Mesenchymal stem cell (in vitro differentiated cells and primary cell): ENCODE results near the gene TMEM14A.
"Not testable (repeated sequence)": the region's sequence is repeated elsewhere in the genome, so short reads cannot be mapped to it uniquely, and the experiment has no call there.

ENCODE experiments used
- DNase-seq: peaks from one replicate; pipeline ENCODE4 v3.0.0-alpha.2; 2013
- H2AFZ ChIP-seq: one replicate; pipeline ENCODE4 v1.6.1; 2013; ENCODE audit warnings: low read depth, mild to moderate bottlenecking, control low read depth, inconsistent platforms, low read length, moderate library complexity
- H2AK5ac ChIP-seq: 2 replicates; pipeline ENCODE4 v1.6.1; 2013; ENCODE audit warnings: low read length, moderate library complexity, mild to moderate bottlenecking, inconsistent platforms; ENCODE audit not compliant: severe bottlenecking
- H2BK120ac ChIP-seq: one replicate; pipeline ENCODE4 v1.6.1; 2013; ENCODE audit warnings: low read depth, mild to moderate bottlenecking, inconsistent platforms, low read length, moderate library complexity
- H2BK12ac ChIP-seq, 2 experiments: one replicate each; pipeline ENCODE4 v1.6.1; 2013; ENCODE audit warnings: inconsistent platforms in 2 of 2, low read length in 2 of 2, mild to moderate bottlenecking in 2 of 2, moderate library complexity in 2 of 2, control low read depth in 1 of 2
- H2BK15ac ChIP-seq: one replicate; pipeline ENCODE4 v1.6.1; 2013; ENCODE audit warnings: mild to moderate bottlenecking, low read depth, inconsistent platforms; ENCODE audit not compliant: poor library complexity, severe bottlenecking
- H2BK5ac ChIP-seq: 2 replicates; pipeline ENCODE4 v1.6.1; 2013; ENCODE audit warnings: low read depth, mild to moderate bottlenecking, low read length, control low read depth, inconsistent platforms; ENCODE audit not compliant: poor library complexity, severe bottlenecking
- H3K14ac ChIP-seq, 2 experiments: one replicate each; pipeline ENCODE4 v1.6.1; 2013; ENCODE audit warnings: inconsistent platforms in 2 of 2, low read length in 2 of 2, control low read depth in 1 of 2, mild to moderate bottlenecking in 1 of 2, moderate library complexity in 1 of 2
- H3K18ac ChIP-seq, 2 experiments: one replicate each; pipeline ENCODE4 v1.6.1; 2013; ENCODE audit warnings: inconsistent platforms in 2 of 2, low read length in 2 of 2, control low read depth in 1 of 2, low read depth in 1 of 2, mild to moderate bottlenecking in 1 of 2
- H3K23ac ChIP-seq, 2 experiments: one replicate each; pipeline ENCODE4 v1.6.1; 2013; ENCODE audit warnings: inconsistent platforms in 2 of 2, low read length in 2 of 2, mild to moderate bottlenecking in 2 of 2, moderate library complexity in 2 of 2, control low read depth in 1 of 2
- H3K27ac ChIP-seq: 2 replicates; pipeline ENCODE4 v1.5.1; 2013; ENCODE audit warnings: mild to moderate bottlenecking, moderate library complexity, low read length, control low read depth, inconsistent platforms; ENCODE audit not compliant: poor library complexity, severe bottlenecking
- H3K27me3 ChIP-seq, 2 experiments: 2 replicates each; pipeline versions ENCODE4 v1.6.1 to v1.7.0; 2013; ENCODE audit warnings: low read length in 2 of 2, mild to moderate bottlenecking in 2 of 2, moderate library complexity in 2 of 2, control low read depth in 1 of 2, inconsistent platforms in 1 of 2; ENCODE audit not compliant: control insufficient read depth in 1 of 2, insufficient read depth in 1 of 2
- H3K36me3 ChIP-seq, 2 experiments: 2 replicates each; pipeline versions ENCODE4 v1.6.1 to v1.7.0; 2013; ENCODE audit warnings: low read length in 2 of 2, control low read depth in 1 of 2, inconsistent platforms in 1 of 2, low read depth in 1 of 2, mild to moderate bottlenecking in 1 of 2; ENCODE audit not compliant: insufficient read depth in 2 of 2, control insufficient read depth in 1 of 2
- H3K4ac ChIP-seq, 2 experiments: one replicate each; pipeline ENCODE4 v1.6.1; 2013; ENCODE audit warnings: inconsistent platforms in 2 of 2, low read length in 2 of 2, mild to moderate bottlenecking in 2 of 2, moderate library complexity in 2 of 2, control low read depth in 1 of 2, low read depth in 1 of 2
- H3K4me1 ChIP-seq: 2 replicates; pipeline ENCODE4 v1.6.1; 2013; ENCODE audit warnings: low read depth, low read length, control low read depth; ENCODE audit not compliant: control insufficient read depth, insufficient read depth
- H3K4me2 ChIP-seq: 2 replicates; pipeline ENCODE4 v1.6.1; 2013; ENCODE audit warnings: low read length, mild to moderate bottlenecking, inconsistent platforms; ENCODE audit not compliant: poor library complexity, severe bottlenecking
- H3K4me3 ChIP-seq, 2 experiments: 2 replicates each; pipeline versions ENCODE4 v1.5.1 to v1.7.0; 2013; ENCODE audit warnings: low read length in 2 of 2, mild to moderate bottlenecking in 2 of 2, control low read depth in 1 of 2, low read depth in 1 of 2; ENCODE audit not compliant: insufficient read depth in 1 of 2
- H3K79me1 ChIP-seq: replicated peaks from 2 replicates; pipeline ENCODE4 v1.6.1; 2013; ENCODE audit warnings: mild to moderate bottlenecking, control low read depth, low read length, inconsistent platforms; ENCODE audit not compliant: poor library complexity, severe bottlenecking
- H3K9ac ChIP-seq: 2 replicates; pipeline ENCODE4 v1.7.0; 2013; ENCODE audit warnings: mild to moderate bottlenecking, low read length, moderate library complexity
- H3K9me3 ChIP-seq: 2 replicates; pipeline ENCODE4 v1.7.0; 2013; ENCODE audit warnings: mild to moderate bottlenecking, low read length; ENCODE audit not compliant: control insufficient read depth
- H4K8ac ChIP-seq: one replicate; pipeline ENCODE4 v1.6.1; 2013; ENCODE audit warnings: inconsistent platforms, mild to moderate bottlenecking, low read length, moderate library complexity
- H4K91ac ChIP-seq: one replicate; pipeline ENCODE4 v1.6.1; 2013; ENCODE audit warnings: mild to moderate bottlenecking, low read length, inconsistent platforms
- WGBS: methylation state at CpG from one replicate; pipeline ENCODE4 v1.1.7; 2013; ENCODE audit warnings: mixed read lengths; 5-methylcytosine and 5-hydroxymethylcytosine counted together

TMEM14A gene

GRCh38 chr6:52696418-52696817, 25.5 kb downstream of the TMEM14A start:
- no peaks in the 10 kb centered on the region for H3K79me1 ChIP-seq
- H3K4me2 ChIP-seq: no peak overlapping the region
- no peak overlapping the region for H2AFZ ChIP-seq
- H2BK15ac ChIP-seq: no peak overlapping the region
- H3K14ac ChIP-seq: no peak overlapping the region
- no peak overlapping the region for H2BK5ac ChIP-seq
- no peak for DNase-seq
- no peak overlapping the region for H4K91ac ChIP-seq
- WGBS: no CpG with 5 or more reads among the region's 4 CpGs
- no peak overlapping the region for H4K8ac ChIP-seq
- no peak overlapping the region for H3K9ac ChIP-seq
- no peak overlapping the region for H3K23ac ChIP-seq
- H2BK120ac ChIP-seq: no peak overlapping the region
- no peaks in the 10 kb centered on the region for H3K36me3 ChIP-seq
- no peak overlapping the region for H2AK5ac ChIP-seq
- H3K4me1 ChIP-seq: no peaks in the 10 kb centered on the region
- no peak overlapping the region for H3K18ac ChIP-seq
- no peak overlapping the region for H3K4ac ChIP-seq
- H3K27ac ChIP-seq: no peak overlapping the region
- H3K9me3 ChIP-seq: peaks cover 6% of the 10 kb centered on the region
- no peak overlapping the region for H3K4me3 ChIP-seq
- H2BK12ac ChIP-seq: no peak overlapping the region
- H3K27me3 ChIP-seq: no peaks in the 10 kb centered on the region

GRCh38 chr6:52697903-52698302, 27.0 kb downstream of the TMEM14A start:
- H3K18ac ChIP-seq: no peak overlapping the region
- no peak overlapping the region for H3K27ac ChIP-seq
- no peak overlapping the region for H2BK12ac ChIP-seq
- H4K91ac ChIP-seq: no peak overlapping the region
- no peak overlapping the region for H3K4ac ChIP-seq
- no peak for DNase-seq
- no peak overlapping the region for H4K8ac ChIP-seq
- H3K4me2 ChIP-seq: no peak overlapping the region
- H2AFZ ChIP-seq: no peak overlapping the region
- no peak overlapping the region for H2AK5ac ChIP-seq
- no peak overlapping the region for H2BK15ac ChIP-seq
- peaks cover 6% of the 10 kb centered on the region for H3K9me3 ChIP-seq
- H3K4me3 ChIP-seq: no peak overlapping the region
- no peak overlapping the region for H2BK120ac ChIP-seq
- no peaks in the 10 kb centered on the region for H3K27me3 ChIP-seq
- no peaks in the 10 kb centered on the region for H3K79me1 ChIP-seq
- no peaks in the 10 kb centered on the region for H3K36me3 ChIP-seq
- H2BK5ac ChIP-seq: no peak overlapping the region
- no CpG with 5 or more reads among the region's 2 CpGs for WGBS
- H3K14ac ChIP-seq: no peak overlapping the region
- no peaks in the 10 kb centered on the region for H3K4me1 ChIP-seq
- no peak overlapping the region for H3K9ac ChIP-seq
- H3K23ac ChIP-seq: no peak overlapping the region

- Histone ChIP-seq H3K4me3 (no peak overlapping the region), H2AFZ (no peak overlapping the region), H2BK12ac (no peak overlapping the region), H2AK5ac (no peak overlapping the region), H3K18ac (no peak overlapping the region), H4K8ac (no peak overlapping the region), H2BK15ac (no peak overlapping the region), H2BK5ac (no peak overlapping the region), H3K27ac (no peak overlapping the region), H3K9ac (no peak overlapping the region), H3K4me1 (no peaks in the 10 kb centered on the region), H3K23ac (no peak overlapping the region), H3K4me2 (no peak overlapping the region), H3K27me3 (no peaks in the 10 kb centered on the region), H3K79me1 (no peaks in the 10 kb centered on the region), H3K4ac (no peak overlapping the region), H3K9me3 (peaks cover 7% of the 10 kb centered on the region), H2BK120ac (no peak overlapping the region), H4K91ac (no peak overlapping the region), H3K36me3 (no peaks in the 10 kb centered on the region), H3K14ac (no peak overlapping the region)
- DNase-seq: no peak
These were observed 33.1 kb downstream of the TMEM14A start for GRCh38 chr6:52704060-52704459.

- H3K9ac ChIP-seq, H4K91ac ChIP-seq, H3K14ac ChIP-seq, H3K4me3 ChIP-seq, H3K18ac ChIP-seq, H2BK15ac ChIP-seq, H3K27me3 ChIP-seq, H2BK120ac ChIP-seq, H3K79me1 ChIP-seq, H3K4ac ChIP-seq, H2AFZ ChIP-seq, H3K9me3 ChIP-seq, H4K8ac ChIP-seq, H3K23ac ChIP-seq, H3K4me1 ChIP-seq, H2BK5ac ChIP-seq, DNase-seq, H2AK5ac ChIP-seq, H3K27ac ChIP-seq, H3K36me3 ChIP-seq, H2BK12ac ChIP-seq, H3K4me2 ChIP-seq: not testable (repeated sequence)
- 87% methylated on average over 6 of the region's 6 CpGs for WGBS
These were observed 34.0 kb downstream of the TMEM14A start for GRCh38 chr6:52704781-52705502.
